GM23248 (cell line): ENCODE data around the gene GNAI1. TPM values are rescaled to one million over a fixed set of nuclear protein-coding genes. Genes with fewer than 3 reads are reported as not detected.

ENCODE experiments used
- DNase-seq: peaks from one replicate; pipeline ENCODE4 v3.0.0-alpha.2; 2015
- H2AFZ ChIP-seq: fragments of 200-600 bp; sonication (generic); 2 replicates; pipeline ENCODE4 v1.6.1; 2016; ENCODE audit warnings: antibody characterized with exemption
- H3F3A ChIP-seq: fragments of 200-600 bp; sonication (generic); 2 replicates; pipeline ENCODE4 v1.6.1; 2016; ENCODE audit warnings: mild to moderate bottlenecking, antibody characterized with exemption, mixed run types; ENCODE audit not compliant: insufficient read depth
- H3K27ac ChIP-seq: fragments of 200-600 bp; sonication (generic); 2 replicates; pipeline ENCODE4 v1.5.1; 2016; ENCODE audit warnings: mild to moderate bottlenecking
- H3K27me3 ChIP-seq: fragments of 200-600 bp; sonication (generic); replicated peaks from 2 replicates; pipeline ENCODE4 v1.6.1; 2016; ENCODE audit warnings: mild to moderate bottlenecking; ENCODE audit not compliant: insufficient read depth
- H3K36me3 ChIP-seq: fragments of 200-600 bp; sonication (generic); 2 replicates; pipeline ENCODE4 v1.6.1; 2016; ENCODE audit warnings: low read depth, mild to moderate bottlenecking
- H3K4me1 ChIP-seq: fragments of 200-600 bp; sonication (generic); 2 replicates; pipeline ENCODE4 v1.6.1; 2016; ENCODE audit warnings: mild to moderate bottlenecking; ENCODE audit not compliant: insufficient read depth
- H3K4me2 ChIP-seq: fragments of 200-600 bp; sonication (generic); one replicate; pipeline ENCODE4 v1.6.1; 2016; ENCODE audit warnings: mild to moderate bottlenecking; ENCODE audit not compliant: unreplicated experiment
- H3K4me3 ChIP-seq: fragments of 200-600 bp; sonication (generic); 2 replicates; pipeline ENCODE4 v1.5.1; 2016; ENCODE audit warnings: mild to moderate bottlenecking
- H3K79me2 ChIP-seq: fragments of 200-600 bp; sonication (generic); 2 replicates; pipeline ENCODE4 v1.6.1; 2016; ENCODE audit warnings: mild to moderate bottlenecking; ENCODE audit not compliant: insufficient read depth
- H3K9ac ChIP-seq: fragments of 200-600 bp; sonication (generic); 2 replicates; pipeline ENCODE4 v1.6.1; 2016; ENCODE audit warnings: mild to moderate bottlenecking
- H3K9me2 ChIP-seq: fragments of 200-600 bp; sonication (generic); 2 replicates; pipeline ENCODE4 v1.6.1; 2016; ENCODE audit warnings: mixed run types, mild to moderate bottlenecking, moderate library complexity; ENCODE audit not compliant: insufficient read depth
- H3K9me3 ChIP-seq: fragments of 200-600 bp; sonication (generic); one replicate; pipeline ENCODE4 v1.6.1; 2017; ENCODE audit warnings: low read depth
- H4K20me1 ChIP-seq: fragments of 200-600 bp; sonication (generic); 2 replicates; pipeline ENCODE4 v1.6.0; 2016; ENCODE audit not compliant: insufficient read depth
- EZH2 ChIP-seq: fragments of 200-600 bp; sonication (generic); IDR thresholded peaks from 2 replicates; pipeline ENCODE4 v1.6.1; 2018; ENCODE audit warnings: antibody characterized with exemption, mild to moderate bottlenecking; ENCODE audit not compliant: insufficient read depth, poor library complexity, severe bottlenecking
- EZH2phosphoT487 ChIP-seq: fragments of 200-600 bp; sonication (generic); IDR thresholded peaks from 2 replicates; pipeline ENCODE4 v1.6.1; 2018; ENCODE audit warnings: antibody characterized with exemption, moderate library complexity, mild to moderate bottlenecking, low read depth; ENCODE audit not compliant: insufficient read depth
- WGBS, 2 experiments: methylation state at CpG; one replicate each; pipeline ENCODE4 v1.1.6; 2015 to 2017; ENCODE audit warnings: low lambda C conversion rate in 2 of 2, low coverage in 1 of 2; ENCODE audit errors: missing lambda C conversion rate in 2 of 2; 5-methylcytosine and 5-hydroxymethylcytosine counted together
- in situ Hi-C: fragments of 300-500 bp; cut with MboI; formaldehyde crosslinking; loops from 2 replicates; pipeline ENCODE4 v1.15.0; 2020
- polyA plus RNA-seq: library from polyadenylated mRNA; unstranded; fragments of >200 nt; fragmentation: Nextera tagmentation; extraction: Ambion mirVana; gene quantifications from 2 replicates; pipeline ENCODE4 v1.2.1, GENCODE V29; 2016
- total RNA-seq: library from RNA; depleted of rRNA; stranded (reverse); fragments of >200 nt; shearing (Covaris generic); gene quantifications from 2 replicates; pipeline ENCODE4 v1.2.3, GENCODE V29; 2014

The GNAI1 gene
- total and polyA plus RNA-seq, 2 experiments from 2014 or later = 35.3 to 47.0 TPM

DNA sequence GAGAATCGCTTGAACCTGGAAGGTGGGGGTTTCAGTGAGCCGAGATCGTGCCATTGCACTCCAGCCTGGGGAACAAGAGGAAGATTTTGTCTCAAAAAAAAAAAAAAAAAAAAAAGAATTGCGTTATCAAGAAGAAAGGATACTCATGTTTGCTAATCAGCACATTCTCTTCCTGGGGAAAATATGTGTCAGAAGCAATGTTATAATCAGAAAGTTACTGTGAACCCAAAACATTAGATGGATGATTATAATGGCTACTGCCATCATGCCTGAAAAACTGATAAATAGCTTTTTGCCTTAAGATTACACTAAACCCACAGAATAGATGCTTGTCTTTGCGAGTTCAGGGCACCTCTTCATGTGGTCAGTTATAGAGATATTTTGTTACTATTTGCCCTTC lies 24.3 kb upstream of the GNAI1 start:
- Histone ChIP-seq H3K4me2 (no peak overlapping the region), H3K4me1 (no peaks in the 10 kb centered on the region), H3K27ac (no peak overlapping the region), H3K9me3 (no peaks in the 10 kb centered on the region), H3K79me2 (no peaks in the 10 kb centered on the region), H3K36me3 (no peaks in the 10 kb centered on the region), H4K20me1 (no peaks in the 10 kb centered on the region), H3K4me3 (no peak overlapping the region), H3F3A (no peaks in the 10 kb centered on the region), H3K9me2 (no peaks in the 10 kb centered on the region), H3K9ac (no peak overlapping the region), H3K27me3 (no peaks in the 10 kb centered on the region), H2AFZ (no peak overlapping the region)
- TF ChIP-seq EZH2phosphoT487 = no peak
- no peak for TF ChIP-seq EZH2
- 95 to 96% methylated on average over 5 of the region's 5 CpGs for WGBS, 2 experiments
- DNase-seq = no peak
- in situ Hi-C loops = no loop called here

DNA sequence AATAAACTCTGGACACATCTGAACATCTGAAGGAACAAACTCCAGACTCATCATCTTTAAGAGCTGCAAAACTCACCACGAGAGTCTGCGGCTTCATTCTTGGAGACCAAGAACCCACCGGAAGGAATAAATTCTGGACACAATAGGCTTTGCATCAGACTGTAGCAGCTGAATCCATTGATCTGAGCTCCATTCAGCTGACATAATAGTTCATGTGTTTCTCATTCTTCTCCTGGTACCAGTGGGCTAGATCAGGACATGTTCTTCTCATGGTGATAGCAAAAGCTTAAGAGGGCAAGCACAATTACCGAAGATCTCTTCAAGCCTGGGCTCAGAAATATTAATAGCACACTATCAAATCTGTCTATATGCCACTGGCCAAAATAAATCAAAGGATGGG lies 20.5 kb upstream of the GNAI1 start:
- Histone ChIP-seq H3K79me2 (no peaks in the 10 kb centered on the region), H3F3A (no peaks in the 10 kb centered on the region), H3K9me3 (no peaks in the 10 kb centered on the region), H3K27me3 (no peaks in the 10 kb centered on the region), H4K20me1 (no peaks in the 10 kb centered on the region), H3K4me1 (no peaks in the 10 kb centered on the region), H3K36me3 (no peaks in the 10 kb centered on the region), H2AFZ (no peak overlapping the region), H3K4me3 (no peak overlapping the region), H3K9me2 (no peaks in the 10 kb centered on the region), H3K4me2 (no peak overlapping the region), H3K27ac (no peak overlapping the region), H3K9ac (no peak overlapping the region)
- in situ Hi-C loops = no loop called here
- no peak for DNase-seq
- TF ChIP-seq EZH2phosphoT487 = no peak
- no peak for TF ChIP-seq EZH2
- 87 to 90% methylated on average over 4 of the region's 4 CpGs for WGBS, 2 experiments

DNA sequence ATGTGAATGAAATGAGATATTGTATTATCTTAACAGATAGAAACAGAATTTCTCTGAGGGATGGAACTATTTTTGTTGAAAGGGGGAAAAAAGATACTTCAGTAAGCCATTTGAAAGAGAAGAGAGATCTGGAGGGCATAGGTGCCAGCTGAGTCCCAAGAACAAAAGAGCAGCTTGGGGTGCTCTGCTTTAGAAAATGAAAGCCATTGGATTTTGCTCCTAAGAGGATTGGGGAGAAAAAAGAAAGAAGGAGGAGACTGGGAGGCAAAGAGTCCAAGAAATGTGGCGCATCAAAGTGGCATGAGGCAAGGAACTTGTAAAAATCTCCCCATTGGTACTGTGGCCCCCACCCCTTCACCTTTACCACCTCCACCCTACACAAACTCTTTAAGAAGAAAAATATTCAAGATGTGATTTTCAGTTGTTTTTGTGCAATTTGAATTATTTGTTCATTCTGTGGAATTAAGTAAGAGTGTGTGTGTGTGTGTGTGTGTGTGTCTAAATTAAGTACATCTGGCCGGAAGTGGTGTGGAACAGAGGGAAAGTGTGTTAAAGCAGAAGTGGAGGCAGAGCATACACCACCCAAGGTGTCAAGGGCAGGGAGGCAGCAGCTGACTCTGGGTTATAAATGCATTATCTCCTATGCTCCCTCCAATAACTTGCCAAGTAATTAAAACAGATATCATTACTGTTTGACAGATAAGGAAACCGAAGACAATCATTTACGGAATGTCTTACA lies 9.9 kb upstream of the GNAI1 start:
- H3K9ac ChIP-seq = no peak overlapping the region
- DNase-seq = no peak
- H3K27me3 ChIP-seq = no peaks in the 10 kb centered on the region; the same call in 1 of the 2 replicates
- H4K20me1 ChIP-seq = no peaks in the 10 kb centered on the region
- no peaks in the 10 kb centered on the region for H3K79me2 ChIP-seq
- TF ChIP-seq EZH2 = no peak
- TF ChIP-seq EZH2phosphoT487 = no peak
- no peaks in the 10 kb centered on the region for H3K36me3 ChIP-seq
- in situ Hi-C loops = no loop called here
- no peak overlapping the region for H3K4me3 ChIP-seq
- H3F3A ChIP-seq = no peaks in the 10 kb centered on the region
- no peaks in the 10 kb centered on the region for H3K9me3 ChIP-seq
- H3K27ac ChIP-seq = no peak overlapping the region
- H3K9me2 ChIP-seq = no peaks in the 10 kb centered on the region
- WGBS, 2 experiments = 70 to 82% methylated on average over 4 of the region's 4 CpGs
- H2AFZ ChIP-seq = no peak overlapping the region
- no peak overlapping the region for H3K4me2 ChIP-seq
- no peaks in the 10 kb centered on the region for H3K4me1 ChIP-seq

DNA sequence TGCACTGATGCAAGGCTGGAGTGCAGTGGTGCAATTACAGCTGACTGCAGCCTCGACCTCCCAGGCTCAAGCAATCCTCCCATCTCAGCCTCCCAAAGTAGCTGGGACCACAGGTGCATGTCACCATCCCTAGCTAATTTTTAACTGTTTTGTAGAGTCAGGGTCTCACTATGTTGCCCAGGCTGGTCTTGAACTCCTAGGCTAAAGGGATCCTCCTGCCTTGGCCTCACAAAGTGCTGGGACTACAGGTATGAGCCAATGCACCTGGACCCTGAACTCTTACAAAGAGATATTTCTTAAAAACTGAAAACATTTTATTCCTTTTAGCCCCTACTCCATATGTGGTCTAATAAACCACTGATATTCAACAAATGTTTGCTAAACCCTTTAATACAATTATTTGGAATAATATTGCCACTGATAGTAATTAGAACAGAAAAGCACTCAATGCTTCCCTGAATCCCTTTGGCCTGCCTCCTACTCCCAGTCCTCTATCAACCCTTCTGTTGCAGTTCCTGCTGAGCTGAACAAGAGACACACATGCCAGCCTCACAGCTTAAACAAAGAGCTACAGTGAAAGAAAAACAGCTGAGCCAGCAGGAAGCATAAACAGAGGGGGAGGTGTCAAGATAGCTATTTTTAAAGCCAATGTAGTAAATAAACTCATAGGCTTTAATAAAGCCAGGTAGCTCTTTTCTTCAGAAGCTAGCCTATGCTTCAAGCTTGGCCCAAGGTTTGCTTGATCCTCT lies 7.0 kb upstream of the GNAI1 start:
- Histone ChIP-seq H3K27me3 (no peaks in the 10 kb centered on the region; the same call in 1 of the 2 replicates), H3F3A (peaks cover 7% of the 10 kb centered on the region), H3K4me1 (peaks cover 8% of the 10 kb centered on the region; the same call in 1 of the 2 replicates), H3K9ac (no peak overlapping the region), H3K4me2 (no peak overlapping the region), H3K9me2 (no peaks in the 10 kb centered on the region), H3K36me3 (no peaks in the 10 kb centered on the region), H4K20me1 (no peaks in the 10 kb centered on the region), H2AFZ (no peak overlapping the region), H3K4me3 (no peak overlapping the region), H3K79me2 (no peaks in the 10 kb centered on the region), H3K9me3 (no peaks in the 10 kb centered on the region), H3K27ac (no peak overlapping the region)
- 57 to 67% methylated on average over 1 of the region's 1 CpG for WGBS, 2 experiments
- in situ Hi-C loops = no loop called here
- DNase-seq = no peak
- TF ChIP-seq EZH2phosphoT487 = no peak
- TF ChIP-seq EZH2 = no peak
